ENCODE measurements around the gene CGRRF1. TPM values are rescaled to one million over a fixed set of nuclear protein-coding genes. Genes with fewer than 3 reads are reported as not detected.

Gene CGRRF1
- total and polyA plus RNA-seq, 2 of the 13 experiments (the other 11 are each of a cell fraction or from before 2014, with no cell fraction given), result 16.8 to 18.2 TPM

DNA sequence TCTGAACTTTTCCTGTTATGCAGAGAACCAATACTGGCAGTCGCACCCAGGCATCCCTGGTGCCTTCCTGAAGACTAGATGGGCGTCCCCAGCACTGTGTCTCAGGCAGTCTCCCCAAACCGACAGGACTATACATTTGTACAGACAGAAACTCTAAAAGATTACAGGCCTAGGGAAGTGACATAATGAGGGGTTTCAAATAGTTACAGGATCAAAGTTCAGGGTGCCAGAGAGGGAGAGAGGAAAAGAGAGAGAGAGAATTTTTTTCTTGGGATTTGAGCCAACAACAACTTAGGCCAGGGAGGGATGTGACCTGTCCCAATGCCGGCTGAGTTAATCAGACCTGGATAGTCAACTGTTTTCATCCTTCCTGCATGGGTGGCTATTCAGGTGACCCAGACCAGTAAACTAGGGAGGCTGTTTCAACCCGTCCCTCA, 11.6 kb upstream of the CGRRF1 start (continued):
- TF ChIP-seq, protein P1, sequence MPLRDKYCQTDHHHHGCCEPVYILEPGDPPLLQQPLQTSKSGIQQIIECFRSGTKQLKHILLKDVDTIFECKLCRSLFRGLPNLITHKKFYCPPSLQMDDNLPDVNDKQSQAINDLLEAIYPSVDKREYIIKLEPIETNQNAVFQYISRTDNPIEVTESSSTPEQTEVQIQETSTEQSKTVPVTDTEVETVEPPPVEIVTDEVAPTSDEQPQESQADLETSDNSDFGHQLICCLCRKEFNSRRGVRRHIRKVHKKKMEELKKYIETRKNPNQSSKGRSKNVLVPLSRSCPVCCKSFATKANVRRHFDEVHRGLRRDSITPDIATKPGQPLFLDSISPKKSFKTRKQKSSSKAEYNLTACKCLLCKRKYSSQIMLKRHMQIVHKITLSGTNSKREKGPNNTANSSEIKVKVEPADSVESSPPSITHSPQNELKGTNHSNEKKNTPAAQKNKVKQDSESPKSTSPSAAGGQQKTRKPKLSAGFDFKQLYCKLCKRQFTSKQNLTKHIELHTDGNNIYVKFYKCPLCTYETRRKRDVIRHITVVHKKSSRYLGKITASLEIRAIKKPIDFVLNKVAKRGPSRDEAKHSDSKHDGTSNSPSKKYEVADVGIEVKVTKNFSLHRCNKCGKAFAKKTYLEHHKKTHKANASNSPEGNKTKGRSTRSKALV (CRISPR knock-in tag; IDR thresholded peaks at IDR 0.05), result 0 out of 2 replicates have a peak, but pooled peaks have one; percentile 39
- TF ChIP-seq, protein P2, sequence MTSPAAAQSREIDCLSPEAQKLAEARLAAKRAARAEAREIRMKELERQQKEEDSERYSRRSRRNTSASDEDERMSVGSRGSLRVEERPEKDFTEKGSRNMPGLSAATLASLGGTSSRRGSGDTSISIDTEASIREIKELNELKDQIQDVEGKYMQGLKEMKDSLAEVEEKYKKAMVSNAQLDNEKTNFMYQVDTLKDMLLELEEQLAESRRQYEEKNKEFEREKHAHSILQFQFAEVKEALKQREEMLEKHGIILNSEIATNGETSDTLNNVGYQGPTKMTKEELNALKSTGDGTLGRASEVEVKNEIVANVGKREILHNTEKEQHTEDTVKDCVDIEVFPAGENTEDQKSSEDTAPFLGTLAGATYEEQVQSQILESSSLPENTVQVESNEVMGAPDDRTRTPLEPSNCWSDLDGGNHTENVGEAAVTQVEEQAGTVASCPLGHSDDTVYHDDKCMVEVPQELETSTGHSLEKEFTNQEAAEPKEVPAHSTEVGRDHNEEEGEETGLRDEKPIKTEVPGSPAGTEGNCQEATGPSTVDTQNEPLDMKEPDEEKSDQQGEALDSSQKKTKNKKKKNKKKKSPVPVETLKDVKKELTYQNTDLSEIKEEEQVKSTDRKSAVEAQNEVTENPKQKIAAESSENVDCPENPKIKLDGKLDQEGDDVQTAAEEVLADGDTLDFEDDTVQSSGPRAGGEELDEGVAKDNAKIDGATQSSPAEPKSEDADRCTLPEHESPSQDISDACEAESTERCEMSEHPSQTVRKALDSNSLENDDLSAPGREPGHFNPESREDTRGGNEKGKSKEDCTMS (CRISPR knock-in tag; conservative IDR thresholded peaks at IDR 0.05), result no peak
- TF ChIP-seq ATF1 (CRISPR knock-in tag; IDR thresholded peaks at IDR 0.05), result peak; percentile 60
- no peak; the same call in none of the 2 replicates for TF ChIP-seq DMAP1 (CRISPR knock-in tag; IDR thresholded peaks at IDR 0.05)
- peak; percentile 62; the same call in 1 of the 2 replicates for TF ChIP-seq ZFP36L1 (CRISPR knock-in tag; IDR thresholded peaks at IDR 0.05)
- TF ChIP-seq, protein P3, sequence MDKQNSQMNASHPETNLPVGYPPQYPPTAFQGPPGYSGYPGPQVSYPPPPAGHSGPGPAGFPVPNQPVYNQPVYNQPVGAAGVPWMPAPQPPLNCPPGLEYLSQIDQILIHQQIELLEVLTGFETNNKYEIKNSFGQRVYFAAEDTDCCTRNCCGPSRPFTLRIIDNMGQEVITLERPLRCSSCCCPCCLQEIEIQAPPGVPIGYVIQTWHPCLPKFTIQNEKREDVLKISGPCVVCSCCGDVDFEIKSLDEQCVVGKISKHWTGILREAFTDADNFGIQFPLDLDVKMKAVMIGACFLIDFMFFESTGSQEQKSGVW (CRISPR knock-in tag; IDR thresholded peaks at IDR 0.05; ENCODE audit: borderline replicate concordance), result no peak
- TF ChIP-seq, protein P4, sequence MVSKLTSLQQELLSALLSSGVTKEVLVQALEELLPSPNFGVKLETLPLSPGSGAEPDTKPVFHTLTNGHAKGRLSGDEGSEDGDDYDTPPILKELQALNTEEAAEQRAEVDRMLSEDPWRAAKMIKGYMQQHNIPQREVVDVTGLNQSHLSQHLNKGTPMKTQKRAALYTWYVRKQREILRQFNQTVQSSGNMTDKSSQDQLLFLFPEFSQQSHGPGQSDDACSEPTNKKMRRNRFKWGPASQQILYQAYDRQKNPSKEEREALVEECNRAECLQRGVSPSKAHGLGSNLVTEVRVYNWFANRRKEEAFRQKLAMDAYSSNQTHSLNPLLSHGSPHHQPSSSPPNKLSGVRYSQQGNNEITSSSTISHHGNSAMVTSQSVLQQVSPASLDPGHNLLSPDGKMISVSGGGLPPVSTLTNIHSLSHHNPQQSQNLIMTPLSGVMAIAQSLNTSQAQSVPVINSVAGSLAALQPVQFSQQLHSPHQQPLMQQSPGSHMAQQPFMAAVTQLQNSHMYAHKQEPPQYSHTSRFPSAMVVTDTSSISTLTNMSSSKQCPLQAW (CRISPR knock-in tag; IDR thresholded peaks at IDR 0.05), result no peak
- no peak; the same call in 1 of the 2 replicates for TF ChIP-seq ZNF788 (CRISPR knock-in tag; IDR thresholded peaks at IDR 0.05; ENCODE audit: borderline replicate concordance)
- TF ChIP-seq, protein P5, sequence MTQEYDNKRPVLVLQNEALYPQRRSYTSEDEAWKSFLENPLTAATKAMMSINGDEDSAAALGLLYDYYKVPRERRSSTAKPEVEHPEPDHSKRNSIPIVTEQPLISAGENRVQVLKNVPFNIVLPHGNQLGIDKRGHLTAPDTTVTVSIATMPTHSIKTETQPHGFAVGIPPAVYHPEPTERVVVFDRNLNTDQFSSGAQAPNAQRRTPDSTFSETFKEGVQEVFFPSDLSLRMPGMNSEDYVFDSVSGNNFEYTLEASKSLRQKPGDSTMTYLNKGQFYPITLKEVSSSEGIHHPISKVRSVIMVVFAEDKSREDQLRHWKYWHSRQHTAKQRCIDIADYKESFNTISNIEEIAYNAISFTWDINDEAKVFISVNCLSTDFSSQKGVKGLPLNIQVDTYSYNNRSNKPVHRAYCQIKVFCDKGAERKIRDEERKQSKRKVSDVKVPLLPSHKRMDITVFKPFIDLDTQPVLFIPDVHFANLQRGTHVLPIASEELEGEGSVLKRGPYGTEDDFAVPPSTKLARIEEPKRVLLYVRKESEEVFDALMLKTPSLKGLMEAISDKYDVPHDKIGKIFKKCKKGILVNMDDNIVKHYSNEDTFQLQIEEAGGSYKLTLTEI (CRISPR knock-in tag; conservative IDR thresholded peaks at IDR 0.05), result no peak
- TF ChIP-seq RBFOX2 (IDR thresholded peaks at IDR 0.05; ENCODE audit: low read depth, low read length), result peak; percentile 42; the same call in 1 of the 2 replicates
- TF ChIP-seq HNRNPLL (IDR thresholded peaks at IDR 0.05; ENCODE audit: low read depth, low read length, poor library complexity, severe bottlenecking), result no peak
- no peak for TF ChIP-seq ZNF720 (CRISPR knock-in tag; IDR thresholded peaks at IDR 0.05)
- TF ChIP-seq, protein P6, sequence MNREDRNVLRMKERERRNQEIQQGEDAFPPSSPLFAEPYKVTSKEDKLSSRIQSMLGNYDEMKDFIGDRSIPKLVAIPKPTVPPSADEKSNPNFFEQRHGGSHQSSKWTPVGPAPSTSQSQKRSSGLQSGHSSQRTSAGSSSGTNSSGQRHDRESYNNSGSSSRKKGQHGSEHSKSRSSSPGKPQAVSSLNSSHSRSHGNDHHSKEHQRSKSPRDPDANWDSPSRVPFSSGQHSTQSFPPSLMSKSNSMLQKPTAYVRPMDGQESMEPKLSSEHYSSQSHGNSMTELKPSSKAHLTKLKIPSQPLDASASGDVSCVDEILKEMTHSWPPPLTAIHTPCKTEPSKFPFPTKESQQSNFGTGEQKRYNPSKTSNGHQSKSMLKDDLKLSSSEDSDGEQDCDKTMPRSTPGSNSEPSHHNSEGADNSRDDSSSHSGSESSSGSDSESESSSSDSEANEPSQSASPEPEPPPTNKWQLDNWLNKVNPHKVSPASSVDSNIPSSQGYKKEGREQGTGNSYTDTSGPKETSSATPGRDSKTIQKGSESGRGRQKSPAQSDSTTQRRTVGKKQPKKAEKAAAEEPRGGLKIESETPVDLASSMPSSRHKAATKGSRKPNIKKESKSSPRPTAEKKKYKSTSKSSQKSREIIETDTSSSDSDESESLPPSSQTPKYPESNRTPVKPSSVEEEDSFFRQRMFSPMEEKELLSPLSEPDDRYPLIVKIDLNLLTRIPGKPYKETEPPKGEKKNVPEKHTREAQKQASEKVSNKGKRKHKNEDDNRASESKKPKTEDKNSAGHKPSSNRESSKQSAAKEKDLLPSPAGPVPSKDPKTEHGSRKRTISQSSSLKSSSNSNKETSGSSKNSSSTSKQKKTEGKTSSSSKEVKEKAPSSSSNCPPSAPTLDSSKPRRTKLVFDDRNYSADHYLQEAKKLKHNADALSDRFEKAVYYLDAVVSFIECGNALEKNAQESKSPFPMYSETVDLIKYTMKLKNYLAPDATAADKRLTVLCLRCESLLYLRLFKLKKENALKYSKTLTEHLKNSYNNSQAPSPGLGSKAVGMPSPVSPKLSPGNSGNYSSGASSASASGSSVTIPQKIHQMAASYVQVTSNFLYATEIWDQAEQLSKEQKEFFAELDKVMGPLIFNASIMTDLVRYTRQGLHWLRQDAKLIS (CRISPR knock-in tag; IDR thresholded peaks at IDR 0.05), result no peak
- TF ChIP-seq PITX1 (CRISPR knock-in tag; IDR thresholded peaks at IDR 0.05), result no peak
- TF ChIP-seq RORA (CRISPR knock-in tag; IDR thresholded peaks at IDR 0.05), result no peak
- TF ChIP-seq RXRA (CRISPR knock-in tag; IDR thresholded peaks at IDR 0.05), result no peak

Measured in HepG2 (cell line).